HCT116 (cell line): ENCODE results near the gene POLR2A. TPM values are rescaled to one million over a fixed set of nuclear protein-coding genes. Genes with fewer than 3 reads are reported as not detected.

Experiments
- ATAC-seq: fragments of 200-7000 bp; cut with Tn5 transposase; 2 replicates; pipeline ENCODE4 v1.9.1; 2020; ENCODE audit warnings: mild to moderate bottlenecking, moderate library complexity
- BruUV-seq: library from RNA; stranded (reverse); fragments of 400-500 nt; replicated peaks from 2 replicates; lab custom pipeline; 2021; lab: Mats Ljungman, UMichigan
- CTCF ChIA-PET: fragments of 300-600 bp; sonication (Branson Sonifier 250); formaldehyde crosslinking; loops from one replicate; lab custom pipeline; 2021; ENCODE audit warnings: antibody characterized with exemption; lab: Charles Lee
- POLR2A ChIA-PET: fragments of 300-600, 350-600 bp; sonication (Branson Sonifier 250); formaldehyde crosslinking; loops from one replicate; lab custom pipeline; 2021; ENCODE audit warnings: antibody characterized with exemption; lab: Charles Lee
- RAD21 ChIA-PET, 2 experiments: fragments of 300-600 bp; sonication (Branson Sonifier 250); formaldehyde crosslinking; loops; one replicate each; lab custom pipeline; 2023; ENCODE audit warnings: low total read pairs in 2 of 2; ENCODE audit not compliant: uncharacterized antibody in 2 of 2, unreplicated experiment in 2 of 2, low non-redundant PET in 1 of 2; lab: Charles Lee
- DNase-seq: peaks from one replicate; pipeline ENCODE4 v3.0.0-alpha.2; 2010; ENCODE audit warnings: low read depth, low spot score
- H2AFZ ChIP-seq: fragments of 200-600 bp; shearing (Covaris generic), sonication (generic); 2 replicates; pipeline ENCODE4 v1.6.1; 2017; ENCODE audit warnings: low read depth, mixed run types, mixed read lengths, antibody characterized with exemption, low read length; ENCODE audit not compliant: poor library complexity, severe bottlenecking
- H3K27ac ChIP-seq: 2 replicates; pipeline ENCODE4 v1.5.1; 2012; ENCODE audit warnings: low read depth, low read length
- H3K27me3 ChIP-seq: fragments of 200-600 bp; sonication (generic); 2 replicates; pipeline ENCODE4 v1.6.1; 2016; ENCODE audit warnings: mixed run types, low read length, mixed read lengths; ENCODE audit not compliant: insufficient read depth
- H3K36me3 ChIP-seq, 2 experiments: fragments of 200-500 bp in 1 of 2; fragments of 200-600 bp in 1 of 2; sonication (Bioruptor generic) in 1 of 2; sonication (generic) in 1 of 2; 2 replicates each; pipeline versions ENCODE4 v1.5.1 to v1.6.1; 2014 to 2016; ENCODE audit warnings: low read length in 2 of 2, inconsistent platforms in 1 of 2, mixed read lengths in 1 of 2, mixed run types in 1 of 2; ENCODE audit not compliant: insufficient read depth in 2 of 2, control insufficient read depth in 1 of 2
- H3K4me1 ChIP-seq, 2 experiments: fragments of 200-600 bp in 1 of 2; sonication (generic) in 1 of 2; 2 replicates each; pipeline versions ENCODE4 v1.5.1 to v1.6.1; 2012 to 2017; ENCODE audit warnings: low read length in 2 of 2, inconsistent platforms in 1 of 2, mild to moderate bottlenecking in 1 of 2, mixed read lengths in 1 of 2, mixed run types in 1 of 2, moderate library complexity in 1 of 2; ENCODE audit not compliant: insufficient read depth in 2 of 2, control insufficient read depth in 1 of 2
- H3K4me2 ChIP-seq: fragments of 200-600 bp; sonication (generic); 2 replicates; pipeline ENCODE4 v1.6.1; 2017; ENCODE audit warnings: mixed run types, low read length, mixed read lengths
- H3K4me3 ChIP-seq, 2 experiments: fragments of 200-600 bp in 1 of 2; sonication (generic) in 1 of 2; replicated peaks in 1 of 2; 2 replicates each; pipeline ENCODE4 v1.5.1; 2011 to 2016; ENCODE audit warnings: low read length in 2 of 2, control low read depth in 1 of 2, low read depth in 1 of 2, mild to moderate bottlenecking in 1 of 2, mixed read lengths in 1 of 2, mixed run types in 1 of 2
- H3K79me2 ChIP-seq: fragments of 200-600 bp; sonication (generic); 2 replicates; pipeline ENCODE4 v1.6.1; 2017; ENCODE audit warnings: mild to moderate bottlenecking, mixed run types, low read length, moderate library complexity, mixed read lengths; ENCODE audit not compliant: insufficient read depth
- H3K9ac ChIP-seq: fragments of 200-600 bp; sonication (generic); 2 replicates; pipeline ENCODE4 v1.6.1; 2016; ENCODE audit warnings: low read length, mixed read lengths
- H3K9me2 ChIP-seq: fragments of 200-600 bp; sonication (generic), shearing (Covaris generic); 2 replicates; pipeline ENCODE4 v1.6.1; 2017; ENCODE audit warnings: mixed run types, mild to moderate bottlenecking, moderate library complexity; ENCODE audit not compliant: insufficient read depth
- H3K9me3 ChIP-seq, 2 experiments: fragments of 200-500 bp in 1 of 2; fragments of 200-600 bp in 1 of 2; sonication (Bioruptor generic) in 1 of 2; sonication (generic) in 1 of 2; 2 replicates each; pipeline ENCODE4 v1.6.1; 2014 to 2017; ENCODE audit warnings: low read length in 2 of 2, mixed read lengths in 2 of 2, inconsistent platforms in 1 of 2, low read depth in 1 of 2, mild to moderate bottlenecking in 1 of 2, mixed run types in 1 of 2, moderate library complexity in 1 of 2; ENCODE audit not compliant: control insufficient read depth in 1 of 2, insufficient read depth in 1 of 2
- H4K20me1 ChIP-seq: fragments of 200-600 bp; sonication (generic), shearing (Covaris generic); 2 replicates; pipeline ENCODE4 v1.6.1; 2017; ENCODE audit warnings: mixed run types, mild to moderate bottlenecking, moderate library complexity; ENCODE audit not compliant: insufficient read depth
- YY1 ChIP-seq: IDR thresholded peaks from 2 replicates; pipeline ENCODE4 v1.6.1; 2011; ENCODE audit warnings: low read length, low read depth, moderate library complexity, mild to moderate bottlenecking; ENCODE audit not compliant: insufficient replicate concordance; ENCODE audit errors: extremely low read depth
- intact Hi-C: fragments of 100-400 bp; cut with micrococcal nuclease; formaldehyde crosslinking; loops from 2 replicates; pipeline ENCODE4 v1.10.0; 2022
- total RNA-seq: library from RNA; stranded (reverse); gene quantifications from one replicate; pipeline ENCODE4 v1.2.1, GENCODE V29; 2021; ENCODE audit not compliant: unreplicated experiment
- TF ChIP-seq, protein P1 (sequence below), 3 experiments: fragments of 200-600 bp in 1 of 3; sonication (generic) in 1 of 3; IDR thresholded peaks in 2 of 3; conservative IDR thresholded peaks in 1 of 3; 2 replicates each; pipeline ENCODE4 v1.5.1; 2012 to 2017; ENCODE audit warnings: low read depth in 2 of 3, low read length in 2 of 3, antibody characterized with exemption in 1 of 3, borderline replicate concordance in 1 of 3, control low read depth in 1 of 3, mild to moderate bottlenecking in 1 of 3, mixed read lengths in 1 of 3, mixed run types in 1 of 3, moderate library complexity in 1 of 3; ENCODE audit not compliant: insufficient read depth in 1 of 3
- TF ChIP-seq, protein P2 (sequence below): IDR thresholded peaks from 2 replicates; pipeline ENCODE4 v1.6.1; 2012
- TF ChIP-seq, protein P3 (sequence below): IDR thresholded peaks from 2 replicates; pipeline ENCODE4 v1.6.1; 2011; ENCODE audit warnings: mild to moderate bottlenecking, low read length, moderate library complexity; ENCODE audit not compliant: insufficient replicate concordance; ENCODE audit errors: extremely low read depth
- TF ChIP-seq, protein P4 (sequence below): IDR thresholded peaks from 2 replicates; pipeline ENCODE4 v1.6.1; 2012
- TF ChIP-seq, protein P5 (sequence below): IDR thresholded peaks from 2 replicates; pipeline ENCODE4 v1.6.1; 2012; ENCODE audit warnings: low read depth

Gene POLR2A
- total RNA-seq, 1 experiment from 2014 or later, result 205 TPM

DNA sequence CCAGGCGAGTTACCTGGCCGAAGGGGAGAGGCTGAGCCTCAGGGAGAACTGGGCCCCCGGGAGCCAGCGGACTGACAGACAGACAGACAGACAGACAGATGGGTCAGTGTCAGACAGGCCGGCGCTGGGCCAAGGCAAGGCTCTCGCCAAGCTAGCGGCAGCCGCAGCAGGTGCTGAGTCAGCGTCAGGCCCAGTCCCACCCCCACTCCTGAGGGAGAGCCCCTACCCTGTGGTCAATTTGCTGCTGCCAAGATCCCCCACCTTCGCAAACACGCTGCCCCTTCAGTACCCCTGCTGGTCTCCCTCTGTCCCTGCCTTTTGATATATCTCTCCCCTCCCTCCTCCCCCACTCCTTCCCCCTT is 43.4 kb upstream of the POLR2A start:
- no peak overlapping the region for H3K4me2 ChIP-seq
- H3K4me1 ChIP-seq, result peaks cover 27 to 43% of the 10 kb centered on the region in 2 experiments
- ATAC-seq, result no peak

More for the DNA sequence above, 43.4 kb upstream of the POLR2A start:
- no TSS peak for BruUV-seq
- no peaks in the 10 kb centered on the region for H3K9me3 ChIP-seq
- H3K79me2 ChIP-seq, result no peaks in the 10 kb centered on the region
- H3K27me3 ChIP-seq, result no peaks in the 10 kb centered on the region
- no peaks in the 10 kb centered on the region for H4K20me1 ChIP-seq
- ChIA-PET RAD21 (no interaction called here), CTCF (no interaction called here), POLR2A (interaction anchor here (0.6 kb wide), 1 partner anchor 286 kb away, joined by 3 read pairs; no protein-coding TSS in a partner anchor)
- no peaks in the 10 kb centered on the region for H3K9me2 ChIP-seq
- H3K36me3 ChIP-seq, result no peaks in the 10 kb centered on the region
- no peak for DNase-seq
- no peak overlapping the region for H2AFZ ChIP-seq
- H3K4me3 ChIP-seq, result no peak overlapping the region
- TF ChIP-seq, protein P1, sequence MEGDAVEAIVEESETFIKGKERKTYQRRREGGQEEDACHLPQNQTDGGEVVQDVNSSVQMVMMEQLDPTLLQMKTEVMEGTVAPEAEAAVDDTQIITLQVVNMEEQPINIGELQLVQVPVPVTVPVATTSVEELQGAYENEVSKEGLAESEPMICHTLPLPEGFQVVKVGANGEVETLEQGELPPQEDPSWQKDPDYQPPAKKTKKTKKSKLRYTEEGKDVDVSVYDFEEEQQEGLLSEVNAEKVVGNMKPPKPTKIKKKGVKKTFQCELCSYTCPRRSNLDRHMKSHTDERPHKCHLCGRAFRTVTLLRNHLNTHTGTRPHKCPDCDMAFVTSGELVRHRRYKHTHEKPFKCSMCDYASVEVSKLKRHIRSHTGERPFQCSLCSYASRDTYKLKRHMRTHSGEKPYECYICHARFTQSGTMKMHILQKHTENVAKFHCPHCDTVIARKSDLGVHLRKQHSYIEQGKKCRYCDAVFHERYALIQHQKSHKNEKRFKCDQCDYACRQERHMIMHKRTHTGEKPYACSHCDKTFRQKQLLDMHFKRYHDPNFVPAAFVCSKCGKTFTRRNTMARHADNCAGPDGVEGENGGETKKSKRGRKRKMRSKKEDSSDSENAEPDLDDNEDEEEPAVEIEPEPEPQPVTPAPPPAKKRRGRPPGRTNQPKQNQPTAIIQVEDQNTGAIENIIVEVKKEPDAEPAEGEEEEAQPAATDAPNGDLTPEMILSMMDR (IDR thresholded peaks at IDR 0.05 in 2 of 3, conservative IDR thresholded peaks at IDR 0.05 in 1 of 3; ENCODE audit: borderline replicate concordance in 1 of 3, insufficient read depth in 1 of 3, low read depth in 2 of 3, low read length in 2 of 3), result no peak
- TF ChIP-seq, protein P2, sequence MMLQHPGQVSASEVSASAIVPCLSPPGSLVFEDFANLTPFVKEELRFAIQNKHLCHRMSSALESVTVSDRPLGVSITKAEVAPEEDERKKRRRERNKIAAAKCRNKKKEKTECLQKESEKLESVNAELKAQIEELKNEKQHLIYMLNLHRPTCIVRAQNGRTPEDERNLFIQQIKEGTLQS, result no peak
- TF ChIP-seq, protein P3, sequence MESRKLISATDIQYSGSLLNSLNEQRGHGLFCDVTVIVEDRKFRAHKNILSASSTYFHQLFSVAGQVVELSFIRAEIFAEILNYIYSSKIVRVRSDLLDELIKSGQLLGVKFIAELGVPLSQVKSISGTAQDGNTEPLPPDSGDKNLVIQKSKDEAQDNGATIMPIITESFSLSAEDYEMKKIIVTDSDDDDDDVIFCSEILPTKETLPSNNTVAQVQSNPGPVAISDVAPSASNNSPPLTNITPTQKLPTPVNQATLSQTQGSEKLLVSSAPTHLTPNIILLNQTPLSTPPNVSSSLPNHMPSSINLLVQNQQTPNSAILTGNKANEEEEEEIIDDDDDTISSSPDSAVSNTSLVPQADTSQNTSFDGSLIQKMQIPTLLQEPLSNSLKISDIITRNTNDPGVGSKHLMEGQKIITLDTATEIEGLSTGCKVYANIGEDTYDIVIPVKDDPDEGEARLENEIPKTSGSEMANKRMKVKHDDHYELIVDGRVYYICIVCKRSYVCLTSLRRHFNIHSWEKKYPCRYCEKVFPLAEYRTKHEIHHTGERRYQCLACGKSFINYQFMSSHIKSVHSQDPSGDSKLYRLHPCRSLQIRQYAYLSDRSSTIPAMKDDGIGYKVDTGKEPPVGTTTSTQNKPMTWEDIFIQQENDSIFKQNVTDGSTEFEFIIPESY, result no peak
- no peak for TF ChIP-seq YY1
- TF ChIP-seq, protein P4, sequence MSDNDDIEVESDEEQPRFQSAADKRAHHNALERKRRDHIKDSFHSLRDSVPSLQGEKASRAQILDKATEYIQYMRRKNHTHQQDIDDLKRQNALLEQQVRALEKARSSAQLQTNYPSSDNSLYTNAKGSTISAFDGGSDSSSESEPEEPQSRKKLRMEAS, result no peak
- TF ChIP-seq, protein P5, sequence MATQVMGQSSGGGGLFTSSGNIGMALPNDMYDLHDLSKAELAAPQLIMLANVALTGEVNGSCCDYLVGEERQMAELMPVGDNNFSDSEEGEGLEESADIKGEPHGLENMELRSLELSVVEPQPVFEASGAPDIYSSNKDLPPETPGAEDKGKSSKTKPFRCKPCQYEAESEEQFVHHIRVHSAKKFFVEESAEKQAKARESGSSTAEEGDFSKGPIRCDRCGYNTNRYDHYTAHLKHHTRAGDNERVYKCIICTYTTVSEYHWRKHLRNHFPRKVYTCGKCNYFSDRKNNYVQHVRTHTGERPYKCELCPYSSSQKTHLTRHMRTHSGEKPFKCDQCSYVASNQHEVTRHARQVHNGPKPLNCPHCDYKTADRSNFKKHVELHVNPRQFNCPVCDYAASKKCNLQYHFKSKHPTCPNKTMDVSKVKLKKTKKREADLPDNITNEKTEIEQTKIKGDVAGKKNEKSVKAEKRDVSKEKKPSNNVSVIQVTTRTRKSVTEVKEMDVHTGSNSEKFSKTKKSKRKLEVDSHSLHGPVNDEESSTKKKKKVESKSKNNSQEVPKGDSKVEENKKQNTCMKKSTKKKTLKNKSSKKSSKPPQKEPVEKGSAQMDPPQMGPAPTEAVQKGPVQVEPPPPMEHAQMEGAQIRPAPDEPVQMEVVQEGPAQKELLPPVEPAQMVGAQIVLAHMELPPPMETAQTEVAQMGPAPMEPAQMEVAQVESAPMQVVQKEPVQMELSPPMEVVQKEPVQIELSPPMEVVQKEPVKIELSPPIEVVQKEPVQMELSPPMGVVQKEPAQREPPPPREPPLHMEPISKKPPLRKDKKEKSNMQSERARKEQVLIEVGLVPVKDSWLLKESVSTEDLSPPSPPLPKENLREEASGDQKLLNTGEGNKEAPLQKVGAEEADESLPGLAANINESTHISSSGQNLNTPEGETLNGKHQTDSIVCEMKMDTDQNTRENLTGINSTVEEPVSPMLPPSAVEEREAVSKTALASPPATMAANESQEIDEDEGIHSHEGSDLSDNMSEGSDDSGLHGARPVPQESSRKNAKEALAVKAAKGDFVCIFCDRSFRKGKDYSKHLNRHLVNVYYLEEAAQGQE, result no peak
- TF ChIP-seq, all 23 proteins: peak for 0
- Histone ChIP-seq H3K9ac (no peak overlapping the region), H3K27ac (no peak overlapping the region)
- intact Hi-C loops, result no loop called here
